A673 (cell line): ENCODE data around the gene SCARB2. TPM values are rescaled to one million over a fixed set of nuclear protein-coding genes. Genes with fewer than 3 reads are reported as not detected.
A peak's percentile ranks its signal among the peaks of the same experiment; 100 is the strongest.

Source experiments
- BruUV-seq: library from RNA; stranded (reverse); fragments of 400-500 nt; replicated peaks from 2 replicates; lab custom pipeline; 2021; lab: Mats Ljungman, UMichigan
- CTCF ChIA-PET: fragments of 300-600 bp; sonication (Branson Sonifier 250); formaldehyde crosslinking; loops from one replicate; lab custom pipeline; 2022; ENCODE audit warnings: antibody characterized with exemption; lab: Charles Lee
- POLR2A ChIA-PET: fragments of 300-600 bp; sonication (Branson Sonifier 250); formaldehyde crosslinking; loops from one replicate; lab custom pipeline; 2022; ENCODE audit warnings: antibody characterized with exemption; ENCODE audit not compliant: low non-redundant PET; lab: Charles Lee
- DNase-seq: peaks from one replicate; pipeline ENCODE4 v3.0.0-alpha.2; 2015; ENCODE audit warnings: low spot score
- H3K27ac ChIP-seq: fragments of 200-600 bp; sonication (generic); 2 replicates; pipeline ENCODE4 v1.5.1; 2016; ENCODE audit warnings: mixed run types, low read depth, mild to moderate bottlenecking, mixed read lengths, antibody characterized with exemption, low read length; ENCODE audit not compliant: poor library complexity, severe bottlenecking
- H3K27me3 ChIP-seq: fragments of 200-600 bp; sonication (generic); replicated peaks from 2 replicates; pipeline ENCODE4 v1.6.1; 2017; ENCODE audit warnings: mixed run types, low read depth, mild to moderate bottlenecking, mixed read lengths, antibody characterized with exemption, low read length; ENCODE audit not compliant: insufficient read depth, poor library complexity
- H3K36me3 ChIP-seq: fragments of 200-600 bp; sonication (generic); 2 replicates; pipeline ENCODE4 v1.6.1; 2016; ENCODE audit warnings: mixed run types, mild to moderate bottlenecking, mixed read lengths, antibody characterized with exemption, low read length; ENCODE audit not compliant: insufficient read depth, poor library complexity, severe bottlenecking
- H3K4me1 ChIP-seq: fragments of 200-600 bp; sonication (generic); 2 replicates; pipeline ENCODE4 v1.6.1; 2017; ENCODE audit warnings: mixed run types, mild to moderate bottlenecking, mixed read lengths, antibody characterized with exemption, low read length; ENCODE audit not compliant: insufficient read depth, poor library complexity, severe bottlenecking
- H3K4me3 ChIP-seq: fragments of 200-600 bp; sonication (generic); 2 replicates; pipeline ENCODE4 v1.5.1; 2016; ENCODE audit warnings: low read depth, mixed run types, mild to moderate bottlenecking, mixed read lengths, low read length; ENCODE audit not compliant: poor library complexity, severe bottlenecking
- H3K9me3 ChIP-seq: fragments of 200-600 bp; sonication (generic); 2 replicates; pipeline ENCODE4 v1.6.1; 2016; ENCODE audit warnings: mixed run types, low read depth, mild to moderate bottlenecking, mixed read lengths, antibody characterized with exemption, low read length; ENCODE audit not compliant: poor library complexity, severe bottlenecking
- CTCF ChIP-seq: fragments of 300-800, 200-600 bp; sonication (generic); conservative IDR thresholded peaks from 2 replicates; pipeline ENCODE4 v1.5.1; 2017; ENCODE audit warnings: low read depth, mild to moderate bottlenecking, antibody characterized with exemption, low read length, moderate library complexity, mixed read lengths
- EZH2 ChIP-seq: fragments of 200-600 bp; sonication (generic); IDR thresholded peaks from 2 replicates; pipeline ENCODE4 v1.6.1; 2017; ENCODE audit warnings: borderline replicate concordance, low read depth, mild to moderate bottlenecking, mixed read lengths, antibody characterized with exemption, low read length; ENCODE audit not compliant: poor library complexity, severe bottlenecking
- intact Hi-C: fragments of 100-400 bp; cut with micrococcal nuclease; formaldehyde crosslinking; loops from one replicate; pipeline ENCODE4 v1.10.0; 2022; ENCODE audit not compliant: unreplicated experiment
- total RNA-seq: library from RNA; stranded (reverse); gene quantifications from 2 replicates; pipeline ENCODE4 v1.2.3, GENCODE V29; 2021

Gene SCARB2
- total RNA-seq, 1 experiment from 2014 or later, result 27.9 TPM

GRCh38 chr4:76214177-76214675 lies 602 bp upstream of the SCARB2 start:
- H3K9me3 ChIP-seq, result no peaks in the 10 kb centered on the region
- peak overlapping the region; percentile 77 for H3K27ac ChIP-seq
- intact Hi-C loops, result no loop called here
- DNase-seq, result no peak
- H3K4me3 ChIP-seq, result peak overlapping the region; percentile 61
- no TSS peak for BruUV-seq
- TF ChIP-seq EZH2 (no peak), CTCF (no peak)
- no peaks in the 10 kb centered on the region for H3K27me3 ChIP-seq
- H3K36me3 ChIP-seq, result no peaks in the 10 kb centered on the region
- ChIA-PET CTCF (no interaction called here), POLR2A (no interaction called here)
- peaks cover 13% of the 10 kb centered on the region for H3K4me1 ChIP-seq

GRCh38 chr4:76212851-76213414 lies 691 bp downstream of the SCARB2 start:
- no peaks in the 10 kb centered on the region for H3K27me3 ChIP-seq
- peaks cover 22% of the 10 kb centered on the region for H3K4me1 ChIP-seq
- H3K9me3 ChIP-seq, result no peaks in the 10 kb centered on the region
- H3K4me3 ChIP-seq, result peak overlapping the region; percentile 61
- ChIA-PET CTCF (no interaction called here), POLR2A (no interaction called here)
- peak overlapping the region; percentile 77 for H3K27ac ChIP-seq
- intact Hi-C loops, result no loop called here
- BruUV-seq, result TSS peak; percentile 48
- TF ChIP-seq EZH2 (no peak), CTCF (no peak)
- DNase-seq, result peak; percentile 44
- no peaks in the 10 kb centered on the region for H3K36me3 ChIP-seq

- intact Hi-C loops, result no loop called here
- ChIA-PET CTCF (no interaction called here), POLR2A (no interaction called here)
- no TSS peak for BruUV-seq
- Histone ChIP-seq H3K27me3 (no peaks in the 10 kb centered on the region), H3K9me3 (no peaks in the 10 kb centered on the region), H3K4me1 (peaks cover 30% of the 10 kb centered on the region), H3K4me3 (peak overlapping the region; percentile 61), H3K27ac (no peak overlapping the region), H3K36me3 (no peaks in the 10 kb centered on the region)
- peak; percentile 0 for DNase-seq
- TF ChIP-seq CTCF (no peak), EZH2 (no peak)
Measured at GRCh38 chr4:76211769-76212708, 1.6 kb downstream of the SCARB2 start.
